Natural killer cell treated with Interleukin-12 subunit alpha and Interleukin-12 subunit beta and Interleukin-15 and Interleukin-18, amount 100 ng/mL, for 72 hours (primary cell): ENCODE results near the gene CNKSR1. TPM values are rescaled to one million over a fixed set of nuclear protein-coding genes. Genes with fewer than 3 reads are reported as not detected.

Experiments
- ATAC-seq, 2 donors: fragments of 150-1000 bp; cut with Tn5 transposase in 1 of 2; sonication (Bioruptor Pico), chemical (Tn5 transposase) in 1 of 2; 2 replicates each; pipeline ENCODE4 v1.10.0; 2021
- DNase-seq: peaks from one replicate; pipeline ENCODE4 v3.0.0; 2022; ENCODE audit warnings: low spot score
- H3K27ac Mint-ChIP-seq, 2 donors: 1 replicate in 1 of 2; 2 replicates in 1 of 2; pipeline ENCODE4 v1.8.0; 2022; ENCODE audit warnings: mixed read lengths in 2 of 2, mild to moderate bottlenecking in 1 of 2, moderate library complexity in 1 of 2
- H3K27me3 Mint-ChIP-seq, 2 donors: 1 replicate in 1 of 2; 2 replicates in 1 of 2; pipeline ENCODE4 v1.8.0; 2022; ENCODE audit warnings: mixed read lengths in 2 of 2
- H3K36me3 Mint-ChIP-seq: one replicate; pipeline ENCODE4 v1.8.0; 2022; ENCODE audit warnings: mixed read lengths
- H3K4me1 Mint-ChIP-seq, 2 donors: 1 replicate in 1 of 2; 2 replicates in 1 of 2; pipeline ENCODE4 v1.8.0; 2022; ENCODE audit warnings: low read depth in 2 of 2, mixed read lengths in 2 of 2, mild to moderate bottlenecking in 1 of 2
- H3K4me3 Mint-ChIP-seq: one replicate; pipeline ENCODE4 v1.8.0; 2022; ENCODE audit warnings: mixed read lengths
- H3K9me3 Mint-ChIP-seq: 2 replicates; pipeline ENCODE4 v1.8.0; 2022; ENCODE audit warnings: mixed read lengths
- total RNA-seq, 2 donors: library from RNA; stranded (reverse); gene quantifications; one replicate each; pipeline ENCODE4 v1.2.3, GENCODE V29; 2022

The CNKSR1 gene, protein sequence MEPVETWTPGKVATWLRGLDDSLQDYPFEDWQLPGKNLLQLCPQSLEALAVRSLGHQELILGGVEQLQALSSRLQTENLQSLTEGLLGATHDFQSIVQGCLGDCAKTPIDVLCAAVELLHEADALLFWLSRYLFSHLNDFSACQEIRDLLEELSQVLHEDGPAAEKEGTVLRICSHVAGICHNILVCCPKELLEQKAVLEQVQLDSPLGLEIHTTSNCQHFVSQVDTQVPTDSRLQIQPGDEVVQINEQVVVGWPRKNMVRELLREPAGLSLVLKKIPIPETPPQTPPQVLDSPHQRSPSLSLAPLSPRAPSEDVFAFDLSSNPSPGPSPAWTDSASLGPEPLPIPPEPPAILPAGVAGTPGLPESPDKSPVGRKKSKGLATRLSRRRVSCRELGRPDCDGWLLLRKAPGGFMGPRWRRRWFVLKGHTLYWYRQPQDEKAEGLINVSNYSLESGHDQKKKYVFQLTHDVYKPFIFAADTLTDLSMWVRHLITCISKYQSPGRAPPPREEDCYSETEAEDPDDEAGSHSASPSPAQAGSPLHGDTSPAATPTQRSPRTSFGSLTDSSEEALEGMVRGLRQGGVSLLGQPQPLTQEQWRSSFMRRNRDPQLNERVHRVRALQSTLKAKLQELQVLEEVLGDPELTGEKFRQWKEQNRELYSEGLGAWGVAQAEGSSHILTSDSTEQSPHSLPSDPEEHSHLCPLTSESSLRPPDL
- total RNA-seq: 1 to 10 TPM in 1 of 2 donors, not detected in 1; 2.5 TPM

DNA sequence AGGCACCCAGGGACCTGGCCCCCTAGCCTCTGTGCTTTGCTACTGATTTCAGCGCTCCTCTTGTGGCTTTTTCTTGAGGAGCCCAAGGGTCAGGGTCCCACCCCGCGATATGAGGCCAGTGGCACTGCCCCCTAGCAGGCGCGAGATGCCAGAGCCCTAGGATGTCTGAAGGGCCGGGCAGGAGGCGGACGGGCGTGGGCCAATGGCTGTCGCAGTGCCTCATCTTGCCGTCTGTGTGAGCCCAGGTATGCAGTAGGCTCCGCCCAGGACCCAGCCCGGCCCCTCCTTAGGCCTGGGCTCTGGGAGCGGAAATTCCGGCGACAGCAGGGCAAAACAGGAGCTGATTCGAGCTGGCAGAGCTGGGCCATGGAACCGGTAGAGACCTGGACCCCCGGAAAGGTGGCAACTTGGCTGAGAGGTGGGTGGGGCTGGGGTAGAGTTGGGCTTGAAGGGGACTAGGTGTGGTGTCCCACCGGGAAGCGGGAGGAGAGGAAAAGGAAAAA is at the start of gene CNKSR1:
Gene CNKSR1, plus strand, starts transcription at position 310 of the 503 bp plus-strand sequence. Its CDS starts 57 bp downstream, at position 367.
- H3K36me3 Mint-ChIP-seq: no peaks in the 10 kb centered on the region
- ATAC-seq: peak in 1 of 2 donors; percentile 45
- peaks cover 0 to 4% of the 10 kb centered on the region in 2 donors for H3K27me3 Mint-ChIP-seq
- H3K4me3 Mint-ChIP-seq: no peak within 1 kb of the TSS
- H3K9me3 Mint-ChIP-seq: no peaks in the 10 kb centered on the region
- no peak within 1 kb of the TSS for H3K27ac Mint-ChIP-seq
- no peak for DNase-seq
- no peaks in the 10 kb centered on the region for H3K4me1 Mint-ChIP-seq

DNA sequence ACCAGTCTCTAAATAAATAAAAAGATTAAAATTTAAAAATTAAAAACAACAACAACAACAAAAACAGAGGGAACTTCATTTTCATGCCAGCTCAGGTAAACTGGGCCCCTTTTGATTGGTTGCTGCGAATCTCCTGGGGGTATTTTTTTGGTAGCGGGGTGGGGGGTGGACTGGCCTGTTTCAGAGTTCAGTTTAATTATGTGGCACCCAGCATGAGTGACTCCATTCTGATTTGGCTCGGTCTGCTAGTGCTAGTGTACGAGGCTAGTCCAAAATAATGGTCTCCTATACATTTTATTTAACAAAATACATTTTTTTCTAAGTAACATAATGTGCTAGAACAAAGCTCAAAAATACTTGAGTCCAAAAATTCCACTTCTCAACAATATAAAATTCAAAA is 47.5 kb upstream of the CNKSR1 start:
- peaks cover 41 to 47% of the 10 kb centered on the region in 2 donors for H3K27me3 Mint-ChIP-seq
- ATAC-seq: no peak
- peaks cover 2% of the 10 kb centered on the region for H3K36me3 Mint-ChIP-seq
- no peak overlapping the region for H3K27ac Mint-ChIP-seq
- H3K4me3 Mint-ChIP-seq: no peak overlapping the region
- no peak for DNase-seq
- H3K9me3 Mint-ChIP-seq: no peaks in the 10 kb centered on the region
- H3K4me1 Mint-ChIP-seq: peaks cover 20 to 31% of the 10 kb centered on the region in 2 donors

DNA sequence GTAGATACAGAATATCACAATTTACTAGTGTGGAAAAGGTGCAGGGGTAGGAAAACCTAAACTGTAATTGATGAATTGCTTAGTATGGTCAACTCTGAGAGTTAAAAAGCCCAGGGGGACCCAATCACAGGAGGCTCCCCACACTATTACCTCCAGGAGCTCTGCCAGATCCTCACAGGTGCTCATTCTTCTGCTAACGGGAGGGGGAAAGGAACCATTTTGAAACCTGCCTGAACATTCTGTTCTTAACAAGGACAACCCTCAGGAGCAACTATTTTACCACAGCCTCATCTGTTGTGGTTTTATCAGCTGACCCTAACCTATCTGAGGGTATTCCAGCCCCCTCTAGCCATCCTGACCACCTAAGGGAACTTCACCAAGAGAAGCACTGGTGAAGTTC is 46.6 kb upstream of the CNKSR1 start:
- H3K27ac Mint-ChIP-seq: no peak overlapping the region

DNA sequence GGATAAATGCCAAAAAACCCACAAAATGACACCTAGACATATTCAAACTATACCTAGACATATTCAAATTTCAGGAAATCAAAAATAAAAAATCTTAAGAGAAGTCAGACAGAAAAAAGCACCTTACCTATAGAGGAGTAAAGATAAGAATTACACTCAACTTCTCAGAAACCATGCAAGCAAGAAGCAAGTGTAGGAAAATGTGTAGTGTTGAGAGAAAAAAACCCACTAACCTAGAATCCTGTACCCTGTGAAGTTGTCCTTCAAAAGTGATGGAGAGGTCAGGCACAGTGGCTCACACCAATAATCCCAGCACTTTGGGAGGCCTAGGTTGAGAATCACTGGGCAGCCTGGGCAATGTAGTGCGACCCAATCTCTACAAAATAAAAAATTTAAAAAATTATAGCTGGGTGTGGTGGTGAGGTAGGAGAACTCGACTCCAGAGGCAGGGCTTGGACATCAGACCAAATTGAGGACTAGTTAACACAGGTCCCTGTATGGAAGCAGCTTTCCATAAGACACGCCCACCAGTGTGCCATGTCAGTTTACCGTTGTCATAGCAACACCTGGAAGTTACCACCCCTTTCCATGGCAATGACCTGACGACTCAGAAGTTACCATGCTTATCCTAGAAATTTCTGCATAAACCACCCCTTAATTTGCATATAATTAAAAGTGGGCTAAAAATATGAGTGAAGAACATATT is 45.0 kb upstream of the CNKSR1 start:
- Mint-ChIP-seq H3K9me3 (no peaks in the 10 kb centered on the region), H3K4me1 (peaks cover 12 to 14% of the 10 kb centered on the region in 2 donors), H3K36me3 (no peaks in the 10 kb centered on the region), H3K27ac (no peak overlapping the region), H3K4me3 (no peak overlapping the region), H3K27me3 (peaks cover 39 to 47% of the 10 kb centered on the region in 2 donors)
- no peak for DNase-seq
- ATAC-seq: no peak

More for the DNA sequence above, 46.6 kb upstream of the CNKSR1 start:
- no peak for ATAC-seq
- Mint-ChIP-seq H3K4me3 (no peak overlapping the region), H3K27me3 (peaks cover 39 to 47% of the 10 kb centered on the region in 2 donors), H3K36me3 (no peaks in the 10 kb centered on the region), H3K9me3 (no peaks in the 10 kb centered on the region), H3K4me1 (peaks cover 20 to 26% of the 10 kb centered on the region in 2 donors)
- DNase-seq: no peak

DNA sequence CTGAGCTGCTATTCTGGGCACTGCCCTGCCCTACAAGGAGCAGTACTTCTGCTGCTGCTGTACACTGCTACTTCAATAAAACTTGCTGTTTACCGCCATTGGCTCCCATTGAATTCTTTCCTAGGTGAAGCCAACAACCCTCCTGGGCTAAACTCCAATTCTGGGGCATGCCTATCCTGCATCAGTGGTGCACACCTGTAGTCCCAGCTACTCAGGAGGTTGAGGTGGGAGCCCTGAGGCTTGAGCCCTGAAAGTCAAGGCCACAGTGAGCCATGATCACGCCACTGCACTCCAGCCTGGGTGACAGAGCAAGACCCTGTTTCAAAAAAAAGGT is 44.5 kb upstream of the CNKSR1 start:
- no peaks in the 10 kb centered on the region for H3K36me3 Mint-ChIP-seq
- ATAC-seq: no peak
- H3K27me3 Mint-ChIP-seq: peaks cover 34 to 42% of the 10 kb centered on the region in 2 donors
- H3K27ac Mint-ChIP-seq: no peak overlapping the region
- H3K9me3 Mint-ChIP-seq: no peaks in the 10 kb centered on the region
- no peak overlapping the region for H3K4me3 Mint-ChIP-seq
- H3K4me1 Mint-ChIP-seq: peaks cover 7 to 8% of the 10 kb centered on the region in 2 donors
- DNase-seq: no peak

DNA sequence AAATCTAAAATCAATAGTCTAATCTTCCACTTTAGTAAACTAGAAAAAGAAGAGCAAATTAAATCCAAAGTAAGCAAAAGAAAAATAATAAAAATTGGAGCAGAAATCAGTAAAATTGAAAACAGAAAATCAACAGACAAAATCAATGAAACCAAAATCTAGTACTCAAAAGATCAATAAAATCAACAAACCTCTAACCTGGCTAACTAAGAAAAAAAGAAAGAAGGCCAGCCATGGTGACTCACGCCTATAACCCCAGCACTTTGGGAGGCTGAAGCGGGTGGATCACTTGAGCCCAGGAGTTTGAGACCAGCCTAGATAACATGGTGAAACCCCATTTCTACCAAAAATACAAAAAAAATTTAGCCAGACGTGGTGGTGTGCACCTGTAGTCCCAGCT is 42.8 kb upstream of the CNKSR1 start:
- Mint-ChIP-seq H3K27me3 (peaks cover 24 to 27% of the 10 kb centered on the region in 2 donors), H3K4me3 (no peak overlapping the region), H3K9me3 (no peaks in the 10 kb centered on the region), H3K36me3 (no peaks in the 10 kb centered on the region), H3K27ac (no peak overlapping the region), H3K4me1 (no peaks in the 10 kb centered on the region)
- DNase-seq (no peak), ATAC-seq (no peak)

DNA sequence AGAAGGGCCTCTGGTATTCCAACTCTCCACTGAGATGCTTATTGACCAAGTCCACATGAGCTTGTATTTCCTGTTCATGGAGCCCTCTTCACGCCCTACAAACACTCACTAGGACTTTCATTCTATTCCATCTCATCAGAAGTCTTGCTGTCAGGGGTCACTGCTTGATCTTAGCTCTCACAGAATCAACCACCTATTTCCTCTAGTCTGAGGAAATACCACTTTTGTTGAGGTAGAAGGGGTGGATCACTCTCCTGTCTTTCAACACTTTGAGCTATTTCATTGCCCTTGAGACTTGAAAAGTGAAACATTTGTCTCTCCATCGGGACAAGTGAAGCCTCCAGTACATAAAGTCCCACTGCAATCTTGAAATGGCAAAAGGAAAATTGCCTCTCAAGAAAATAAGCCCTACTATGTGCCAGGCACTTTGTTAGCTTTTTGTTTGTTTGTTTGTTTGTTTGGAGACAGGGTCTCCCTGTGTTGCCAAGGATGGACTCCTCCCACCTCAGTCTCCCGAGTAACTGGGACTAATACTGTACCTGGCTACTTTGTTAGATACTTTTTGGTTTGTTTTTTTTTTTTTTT is 38.2 kb upstream of the CNKSR1 start:
- H3K9me3 Mint-ChIP-seq: no peaks in the 10 kb centered on the region
- DNase-seq: no peak

DNA sequence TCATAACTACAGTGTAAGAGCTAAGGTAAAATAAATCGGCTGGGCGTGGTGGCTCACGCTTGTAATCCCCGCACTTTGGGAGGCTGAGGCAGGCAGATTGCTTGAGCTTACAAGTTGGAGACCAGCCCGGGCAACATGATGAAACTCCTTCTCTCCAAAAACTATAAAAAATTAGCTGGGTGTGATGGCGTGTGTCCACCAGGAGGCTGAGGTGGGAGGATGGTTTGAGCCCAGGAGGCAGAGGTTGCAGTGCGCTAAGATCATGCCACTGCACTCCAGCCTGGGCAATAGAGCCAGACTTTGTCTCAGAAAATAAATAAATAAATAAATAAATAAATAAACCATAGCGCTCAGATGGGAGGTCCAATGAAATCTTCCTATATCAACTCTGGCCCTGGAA is 35.1 kb upstream of the CNKSR1 start:
- no peak overlapping the region for H3K4me3 Mint-ChIP-seq
- ATAC-seq: no peak
- DNase-seq: no peak
- no peak overlapping the region for H3K27ac Mint-ChIP-seq
- no peaks in the 10 kb centered on the region for H3K36me3 Mint-ChIP-seq
- no peaks in the 10 kb centered on the region for H3K9me3 Mint-ChIP-seq
- peaks cover 20 to 27% of the 10 kb centered on the region in 2 donors for H3K27me3 Mint-ChIP-seq
- no peaks in the 10 kb centered on the region for H3K4me1 Mint-ChIP-seq

More for the DNA sequence above, 38.2 kb upstream of the CNKSR1 start:
- ATAC-seq: no peak
- H3K27me3 Mint-ChIP-seq: peaks cover 12 to 24% of the 10 kb centered on the region in 2 donors
- H3K36me3 Mint-ChIP-seq: no peaks in the 10 kb centered on the region
- no peak overlapping the region for H3K4me3 Mint-ChIP-seq
- no peak overlapping the region for H3K27ac Mint-ChIP-seq
- no peaks in the 10 kb centered on the region for H3K4me1 Mint-ChIP-seq

DNA sequence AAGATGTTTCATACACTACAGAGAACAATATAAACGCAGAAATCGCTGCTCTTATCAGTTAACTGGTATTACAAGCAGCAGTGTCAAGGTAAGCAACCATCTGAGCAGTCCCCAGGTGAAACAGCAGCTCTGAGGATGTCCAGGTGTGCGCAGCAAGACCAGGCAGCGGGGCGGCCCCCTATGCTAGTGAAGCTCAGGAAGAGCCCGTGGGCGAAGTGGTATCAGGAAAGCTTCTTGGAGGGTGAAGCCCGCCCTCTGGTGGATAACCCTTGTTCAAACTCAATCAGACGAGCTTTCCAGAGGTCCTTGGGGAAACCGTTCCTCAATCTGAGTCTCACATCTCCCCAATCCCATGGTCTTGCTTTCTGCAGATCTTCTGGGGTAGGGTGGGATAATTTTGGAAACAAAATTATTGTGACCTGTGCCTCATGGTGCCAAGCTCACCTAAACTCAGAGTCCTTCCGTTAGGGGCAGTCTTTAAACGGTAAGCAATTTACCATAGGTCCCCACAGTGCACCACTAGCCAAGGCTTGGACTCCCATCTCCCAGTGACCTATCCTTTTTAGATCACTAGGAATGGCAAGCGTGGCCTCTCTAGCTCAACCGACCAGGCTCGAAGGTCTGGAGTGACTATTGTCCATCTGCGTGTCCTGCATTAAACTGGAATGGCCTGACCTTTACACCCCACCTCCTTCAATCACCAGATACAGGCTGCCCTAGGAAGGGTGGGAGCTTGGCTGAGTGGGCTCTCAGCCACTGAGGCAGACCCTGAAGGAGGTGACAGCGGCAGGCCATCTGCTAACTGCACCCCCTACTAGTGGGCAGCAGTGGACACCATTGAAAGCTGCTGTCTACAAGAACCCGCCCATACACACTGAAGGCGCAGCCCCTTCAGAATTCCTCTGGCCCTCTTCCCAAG is 32.0 kb upstream of the CNKSR1 start:
- H3K27me3 Mint-ChIP-seq: peaks cover 22 to 50% of the 10 kb centered on the region in 2 donors
- ATAC-seq (peak; percentile 73 to 78), DNase-seq (peak; percentile 78)
- no peaks in the 10 kb centered on the region for H3K36me3 Mint-ChIP-seq
- H3K9me3 Mint-ChIP-seq: no peaks in the 10 kb centered on the region
- no peak overlapping the region for H3K4me3 Mint-ChIP-seq
- no peaks in the 10 kb centered on the region for H3K4me1 Mint-ChIP-seq
- no peak overlapping the region for H3K27ac Mint-ChIP-seq

DNA sequence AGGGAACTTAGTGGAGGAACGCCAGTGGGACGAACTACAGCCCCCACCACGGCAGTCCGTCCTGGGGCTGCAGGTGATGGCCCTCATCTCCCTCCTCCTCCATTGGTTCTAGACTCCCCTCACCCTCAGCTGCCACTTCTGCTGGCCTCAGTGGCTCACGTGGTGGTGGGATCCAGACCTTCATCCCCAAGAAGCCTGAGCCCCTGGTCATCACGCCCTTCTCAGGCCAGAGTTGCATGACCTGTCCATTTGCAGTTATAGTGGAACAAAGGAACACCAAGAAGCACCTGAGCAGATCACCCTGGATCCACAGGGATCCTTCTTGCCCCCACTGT is 31.4 kb upstream of the CNKSR1 start:
- no peak overlapping the region for H3K27ac Mint-ChIP-seq
- no peaks in the 10 kb centered on the region for H3K36me3 Mint-ChIP-seq
- ATAC-seq (no peak), DNase-seq (no peak)
- H3K27me3 Mint-ChIP-seq: peaks cover 22 to 51% of the 10 kb centered on the region in 2 donors
- H3K4me3 Mint-ChIP-seq: no peak overlapping the region
- H3K4me1 Mint-ChIP-seq: no peaks in the 10 kb centered on the region
- no peaks in the 10 kb centered on the region for H3K9me3 Mint-ChIP-seq

DNA sequence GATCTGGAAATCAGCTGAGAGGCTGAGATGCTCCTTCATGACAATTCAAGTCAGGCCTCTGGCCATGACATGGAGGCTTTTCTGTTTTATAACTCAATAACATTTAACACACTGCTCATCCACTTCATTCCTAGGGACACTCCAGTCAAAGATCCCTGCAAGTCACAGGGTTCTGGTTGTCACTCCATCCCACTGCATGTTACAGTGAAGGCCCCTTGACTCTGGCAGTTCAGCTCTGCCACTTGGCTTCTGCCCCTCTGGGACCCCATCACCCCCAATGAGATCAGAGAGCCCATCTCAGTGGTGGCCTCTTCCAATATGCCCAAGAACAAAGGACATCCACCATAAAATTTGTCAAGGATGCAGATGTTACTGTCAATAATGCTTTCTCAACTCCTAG is 28.4 kb upstream of the CNKSR1 start:
- no peaks in the 10 kb centered on the region for H3K4me1 Mint-ChIP-seq
- H3K36me3 Mint-ChIP-seq: no peaks in the 10 kb centered on the region
- ATAC-seq (no peak), DNase-seq (no peak)
- peaks cover 25 to 55% of the 10 kb centered on the region in 2 donors for H3K27me3 Mint-ChIP-seq
- H3K27ac Mint-ChIP-seq: no peak overlapping the region
- H3K9me3 Mint-ChIP-seq: no peaks in the 10 kb centered on the region
- H3K4me3 Mint-ChIP-seq: no peak overlapping the region

DNA sequence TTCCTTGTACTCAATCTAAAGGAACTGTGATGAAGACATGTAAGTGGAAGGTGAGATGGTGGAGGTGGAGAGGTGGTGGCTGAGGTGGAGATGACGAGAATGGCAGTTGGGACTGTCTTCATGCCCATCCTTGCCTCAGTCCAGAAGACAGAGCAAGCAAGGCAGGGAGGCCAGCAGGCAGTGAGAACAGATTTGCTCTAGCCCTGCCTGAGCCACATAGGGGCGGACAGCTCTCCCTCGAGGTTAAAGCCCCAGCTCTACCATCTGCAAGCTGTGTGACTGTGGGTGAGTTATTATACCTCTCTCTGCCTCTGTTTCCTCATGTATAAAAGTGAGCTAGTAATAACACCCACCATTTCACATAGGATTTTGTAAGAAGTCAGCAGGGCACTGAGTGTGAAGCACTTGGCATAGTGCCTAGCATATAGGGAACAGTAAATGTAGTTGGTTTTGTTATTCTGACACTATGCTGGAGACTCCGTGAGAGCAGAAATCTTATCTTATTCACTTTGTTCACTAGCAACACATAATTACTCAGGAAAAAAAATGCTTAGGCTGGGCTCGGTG is 23.2 kb upstream of the CNKSR1 start:
- ATAC-seq (no peak), DNase-seq (no peak)
- no peaks in the 10 kb centered on the region for H3K4me1 Mint-ChIP-seq
- H3K9me3 Mint-ChIP-seq: no peaks in the 10 kb centered on the region
- peaks cover 30 to 45% of the 10 kb centered on the region in 2 donors for H3K27me3 Mint-ChIP-seq
- H3K36me3 Mint-ChIP-seq: no peaks in the 10 kb centered on the region
- H3K27ac Mint-ChIP-seq: no peak overlapping the region
- H3K4me3 Mint-ChIP-seq: no peak overlapping the region
